GM23338 (cell line): ENCODE results near the gene PSKH1.

Source experiments
- CREB1 ChIP-seq: fragments of 250-450 bp; sonication (Bioruptor Pico); IDR thresholded peaks from 2 replicates; pipeline ENCODE4 v1.5.0; 2020; ENCODE audit warnings: low read depth, mild to moderate bottlenecking, moderate library complexity
- CTCF ChIP-seq, 2 experiments: fragments of 200-600 bp in 1 of 2; sonication (generic) in 1 of 2; conservative IDR thresholded peaks; 2 replicates each; pipeline versions ENCODE4 v1.5.1 to v1.6.1; 2016 to 2017; ENCODE audit warnings: antibody characterized with exemption in 2 of 2, low read depth in 2 of 2, mild to moderate bottlenecking in 2 of 2, moderate library complexity in 1 of 2
- EZH2 ChIP-seq: fragments of 200-600 bp; sonication (generic); IDR thresholded peaks from one replicate; pipeline ENCODE4 v1.8.0; 2017; ENCODE audit warnings: antibody characterized with exemption, mild to moderate bottlenecking, low read depth; ENCODE audit not compliant: unreplicated experiment
- EZH2phosphoT487 ChIP-seq: fragments of 200-600 bp; sonication (generic); IDR thresholded peaks from one replicate; pipeline ENCODE4 v1.8.1; 2018; ENCODE audit warnings: antibody characterized with exemption; ENCODE audit not compliant: unreplicated experiment
- JUNB ChIP-seq: IDR thresholded peaks from one replicate; pipeline ENCODE4 v1.6.1; 2016; ENCODE audit warnings: antibody characterized with exemption; ENCODE audit not compliant: unreplicated experiment
- NANOG ChIP-seq: IDR thresholded peaks from 2 replicates; pipeline ENCODE4 v1.6.1; 2016; ENCODE audit warnings: antibody characterized with exemption, borderline replicate concordance
- POLR2AphosphoS5 ChIP-seq: IDR thresholded peaks from 2 replicates; pipeline ENCODE4 v1.6.1; 2016; ENCODE audit warnings: antibody characterized with exemption, low read depth
- REST ChIP-seq: IDR thresholded peaks from one replicate; pipeline ENCODE4 v1.6.1; 2018; ENCODE audit warnings: antibody characterized with exemption; ENCODE audit not compliant: unreplicated experiment
- STAT1 ChIP-seq: IDR thresholded peaks from one replicate; pipeline ENCODE4 v1.6.1; 2016; ENCODE audit warnings: antibody characterized with exemption; ENCODE audit not compliant: unreplicated experiment
- ZNF114 ChIP-seq: fragments of 250-450 bp; sonication (Bioruptor Pico); IDR thresholded peaks from 2 replicates; pipeline ENCODE4 v1.5.0; 2020; ENCODE audit warnings: mild to moderate bottlenecking, moderate library complexity
- ZNF331 ChIP-seq: fragments of 250-450 bp; sonication (Bioruptor Pico); IDR thresholded peaks from 2 replicates; pipeline ENCODE4 v1.5.0; 2020; ENCODE audit warnings: low read depth, mild to moderate bottlenecking, moderate library complexity
- ZNF462 ChIP-seq: fragments of 250-450 bp; sonication (Bioruptor Pico); IDR thresholded peaks from 2 replicates; pipeline ENCODE4 v1.5.0; 2020; ENCODE audit warnings: mild to moderate bottlenecking, moderate library complexity

- TF ChIP-seq POLR2AphosphoS5 (no peak), CTCF (conservative IDR thresholded peaks at IDR 0.05; ENCODE audit: low read depth in 2 of 2) (no peak), EZH2phosphoT487 (no peak), REST (no peak), EZH2 (no peak), ZNF331 (no peak), CREB1 (CRISPR knock-in tag) (no peak), JUNB (no peak), ZNF462 (no peak), NANOG (no peak), STAT1 (no peak), ZNF114 (CRISPR knock-in tag) (no peak)
Measured at GRCh38 chr16:67885545-67885944, 7.5 kb upstream of the PSKH1 start.
